ENCODE results near the gene RCVRN. TPM values are rescaled to one million over a fixed set of nuclear protein-coding genes. Genes with fewer than 3 reads are reported as not detected.

RCVRN gene
- total and polyA plus RNA-seq, 2 of the 4 experiments (the other 2 are of a cell fraction) = not detected

GRCh38 chr17:9934331-9934730, 29.3 kb upstream of the RCVRN start:
- Histone ChIP-seq H3K23ac (ENCODE audit: low read depth, low read length) (no peak overlapping the region), H4K5ac (ENCODE audit: low read depth, low read length) (no peak overlapping the region), H3K27me3 (ENCODE audit: control insufficient read depth, insufficient read depth, low read length) (no peaks in the 10 kb centered on the region), H3K4me3 (ENCODE audit: insufficient read depth, low read depth, low read length) (no peak overlapping the region), H4K8ac (ENCODE audit: low read depth in 2 of 2, low read length in 2 of 2) (no peak overlapping the region), H2BK120ac (ENCODE audit: low read depth, low read length) (no peak overlapping the region), H2AK5ac (ENCODE audit: low read depth, low read length) (no peak overlapping the region), H3K4ac (ENCODE audit: low read depth, low read length) (no peak overlapping the region), H3K79me1 (ENCODE audit: low read depth in 1 of 2, low read length in 2 of 2) (no peaks in the 10 kb centered on the region), H2BK15ac (ENCODE audit: low read depth, low read length) (no peak overlapping the region), H2BK20ac (ENCODE audit: low read depth, low read length) (no peak overlapping the region), H3K4me1 (ENCODE audit: control insufficient read depth, insufficient read depth, low read length) (no peaks in the 10 kb centered on the region; the same call in 1 of the 2 replicates), H3K9me1 (ENCODE audit: insufficient read depth, low read length) (peaks cover 5% of the 10 kb centered on the region; the same call in 1 of the 2 replicates), H3K56ac (ENCODE audit: extremely low read depth, insufficient read depth, low read length) (no peak overlapping the region), H2BK5ac (ENCODE audit: low read depth, low read length, poor library complexity, severe bottlenecking) (no peak overlapping the region), H2AFZ (replicated peaks; ENCODE audit: low read length, poor library complexity) (no peak overlapping the region), H3K4me2 (ENCODE audit: low read depth, low read length) (no peak overlapping the region), H3K27ac (ENCODE audit: insufficient read depth, low read length) (no peak overlapping the region), H4K20me1 (ENCODE audit: insufficient read depth, low read length) (no peaks in the 10 kb centered on the region), H2AK9ac (replicated peaks; ENCODE audit: low read depth, low read length, poor library complexity) (no peak overlapping the region), H3K9ac (ENCODE audit: low read depth, low read length) (no peak overlapping the region), H3K18ac (ENCODE audit: low read depth, low read length) (no peak overlapping the region), H3K36me3 (ENCODE audit: control insufficient read depth, insufficient read depth, low read length) (peaks cover 3% of the 10 kb centered on the region; the same call in 1 of the 2 replicates), H3K9me3 (ENCODE audit: control insufficient read depth, insufficient read depth, low read length) (peaks cover 6% of the 10 kb centered on the region), H3K14ac (replicated peaks; ENCODE audit: low read depth, low read length) (no peak overlapping the region), H4K91ac (ENCODE audit: insufficient read depth, low read depth, low read length) (no peak overlapping the region)
- dilution Hi-C loops (cut with HindIII; ENCODE audit: low sequenced_read_pairs, unreplicated experiment) = no loop called here
- WGBS, 2 experiments (ENCODE audit: extremely low coverage in 2 of 2, insufficient read length in 1 of 2) = no CpG with 5 or more reads among the region's 7 CpGs
- TF ChIP-seq MAFK (IDR thresholded peaks at IDR 0.05; ENCODE audit: low read depth, low read length) (no peak), MXI1 (IDR thresholded peaks at IDR 0.05; ENCODE audit: borderline replicate concordance, low read depth, low read length) (no peak), CHD1 (IDR thresholded peaks at IDR 0.05; ENCODE audit: low read depth, low read length) (no peak), NFE2L2 (IDR thresholded peaks at IDR 0.05; ENCODE audit: low read depth, low read length) (no peak)
- ATAC-seq (ENCODE audit: low read depth) = no peak
- ChIA-PET POLR2A (ENCODE audit: unreplicated experiment) (no interaction called here), CTCF (interaction anchor here (1.3 kb wide), 1 partner anchor 680 kb away, joined by 3 read pairs; no protein-coding TSS in a partner anchor)
- in situ Hi-C loops (cut with MboI; ENCODE audit: low sequenced_read_pairs) = no loop called here
- intact Hi-C loops (cut with micrococcal nuclease) = no loop called here
- DNase-seq = no peak
- BruUV-seq (replicated peaks) = no TSS peak

Data from IMR-90 (cell line).